CD4-positive, alpha-beta T cell treated with Interleukin-21 for 1 hour (primary cell): Measurements from ENCODE around the gene ASAP3.

Experiments
- DNase-seq: peaks from one replicate; pipeline ENCODE4 v3.0.0-alpha.2; 2020

Gene ASAP3

GRCh38 chr1:23477359-23478144 is 6.4 kb downstream of the ASAP3 start:
- no peak for DNase-seq

- DNase-seq, result no peak
Measured at GRCh38 chr1:23475641-23476040, 8.3 kb downstream of the ASAP3 start.

GRCh38 chr1:23475134-23475628 is 8.8 kb downstream of the ASAP3 start:
- DNase-seq, result no peak

GRCh38 chr1:23473037-23473800 is 10.8 kb downstream of the ASAP3 start:
- DNase-seq, result no peak

- DNase-seq, result no peak
Measured at GRCh38 chr1:23472351-23473036, 11.5 kb downstream of the ASAP3 start.

GRCh38 chr1:23471473-23472075 is 12.4 kb downstream of the ASAP3 start:
- DNase-seq, result no peak

- DNase-seq, result no peak
Measured at GRCh38 chr1:23470282-23471070, 13.5 kb downstream of the ASAP3 start.

- DNase-seq, result no peak
Measured at GRCh38 chr1:23469372-23469982, 14.5 kb downstream of the ASAP3 start.

GRCh38 chr1:23466423-23466989 is 17.5 kb downstream of the ASAP3 start:
- DNase-seq, result no peak

- no peak for DNase-seq
Measured at GRCh38 chr1:23463286-23463685, 20.7 kb downstream of the ASAP3 start.

- DNase-seq, result no peak
Measured at GRCh38 chr1:23462766-23463165, 21.2 kb downstream of the ASAP3 start.

- no peak for DNase-seq
Measured at GRCh38 chr1:23461050-23461449, 22.9 kb downstream of the ASAP3 start.

- no peak for DNase-seq
Measured at GRCh38 chr1:23460519-23460918, 23.5 kb downstream of the ASAP3 start.

- no peak for DNase-seq
Measured at GRCh38 chr1:23459338-23459757, 24.6 kb downstream of the ASAP3 start.

GRCh38 chr1:23456226-23456625 is 27.8 kb downstream of the ASAP3 start:
- no peak for DNase-seq

- DNase-seq, result no peak
Measured at GRCh38 chr1:23453455-23454000, 30.5 kb downstream of the ASAP3 start.

GRCh38 chr1:23452011-23452411 is 32.0 kb downstream of the ASAP3 start:
- DNase-seq, result peak; percentile 53

GRCh38 chr1:23451441-23451840 is 32.5 kb downstream of the ASAP3 start:
- no peak for DNase-seq

GRCh38 chr1:23450894-23451293 is 33.1 kb downstream of the ASAP3 start:
- DNase-seq, result no peak

GRCh38 chr1:23449958-23450357 is 34.0 kb downstream of the ASAP3 start:
- DNase-seq, result no peak

- no peak for DNase-seq
Measured at GRCh38 chr1:23449306-23449705, 34.7 kb downstream of the ASAP3 start.
